Fibroblast of upper back skin (primary cell): ENCODE measurements around the gene IL3.
A peak's percentile ranks its signal among the peaks of the same experiment; 100 is the strongest.

Experiments used
- DNase-seq: peaks from one replicate; pipeline ENCODE4 v3.0.0-alpha.2; 2013

IL3 gene

GRCh38 chr5:132060501-132061161 is at the start of gene IL3:
IL3 (plus strand) TSS chr5:132060655; CDS start chr5:132060707, 52 bp downstream.
- DNase-seq: no peak

GRCh38 chr5:132010989-132011621 is 49.4 kb upstream of the IL3 start:
- no peak for DNase-seq

- no peak for DNase-seq
Measured at GRCh38 chr5:132011622-132012343, 48.7 kb upstream of the IL3 start, which contains the start of gene ACSL6. ACSL6 (minus strand) TSS chr5:132011658; CDS start chr5:132011553, 105 bp downstream.

GRCh38 chr5:132012371-132013005 is 48.0 kb upstream of the IL3 start:
- peak; percentile 69 for DNase-seq

- no peak for DNase-seq
Measured at GRCh38 chr5:132013006-132013689, 47.3 kb upstream of the IL3 start.

GRCh38 chr5:132013711-132014110 is 46.7 kb upstream of the IL3 start:
- DNase-seq: no peak

GRCh38 chr5:132016721-132017250 is 43.7 kb upstream of the IL3 start:
- no peak for DNase-seq

GRCh38 chr5:132017316-132017715 is 43.1 kb upstream of the IL3 start:
- DNase-seq: no peak

- no peak for DNase-seq
Measured at GRCh38 chr5:132017738-132018625, 42.5 kb upstream of the IL3 start.

GRCh38 chr5:132019337-132019736 is 41.1 kb upstream of the IL3 start:
- no peak for DNase-seq

GRCh38 chr5:132019857-132020555 is 40.4 kb upstream of the IL3 start:
- no peak for DNase-seq

GRCh38 chr5:132020568-132021339 is 39.7 kb upstream of the IL3 start:
- DNase-seq: no peak

- no peak for DNase-seq
Measured at GRCh38 chr5:132021654-132022053, 38.8 kb upstream of the IL3 start.

GRCh38 chr5:132022737-132023136 is 37.7 kb upstream of the IL3 start:
- no peak for DNase-seq

GRCh38 chr5:132023258-132024116 is 37.0 kb upstream of the IL3 start:
- no peak for DNase-seq

GRCh38 chr5:132024117-132024435 is 36.4 kb upstream of the IL3 start:
- DNase-seq: no peak

GRCh38 chr5:132024789-132025402 is 35.6 kb upstream of the IL3 start:
- DNase-seq: no peak

GRCh38 chr5:132025403-132025971 is 35.0 kb upstream of the IL3 start:
- DNase-seq: no peak
